ENCODE results near the gene FOXN1.

The FOXN1 gene

GRCh38 chr17:28555022-28555421 lies 48.9 kb downstream of the FOXN1 start:
- Mint-ChIP-seq H3K27me3 (ENCODE audit: low read depth, poor library complexity) (no peaks in the 10 kb centered on the region), H3K9me3 (no peaks in the 10 kb centered on the region), H3K36me3 (ENCODE audit: low read depth) (peaks cover 52% of the 10 kb centered on the region), H3K4me1 (peaks cover 25% of the 10 kb centered on the region), H3K4me3 (no peak overlapping the region), H3K27ac (no peak overlapping the region)
- no peak for TF ChIP-seq CTCF (IDR thresholded peaks at IDR 0.05)
- DNase-seq = no peak

GRCh38 chr17:28563475-28563874 lies 57.3 kb downstream of the FOXN1 start:
- H3K36me3 Mint-ChIP-seq (ENCODE audit: low read depth) = peaks cover 47% of the 10 kb centered on the region
- H3K27ac Mint-ChIP-seq = no peak overlapping the region
- H3K9me3 Mint-ChIP-seq = no peaks in the 10 kb centered on the region
- no peak for DNase-seq
- no peak overlapping the region for H3K4me3 Mint-ChIP-seq
- no peak for TF ChIP-seq CTCF (IDR thresholded peaks at IDR 0.05)
- H3K27me3 Mint-ChIP-seq (ENCODE audit: low read depth, poor library complexity) = no peaks in the 10 kb centered on the region
- no peaks in the 10 kb centered on the region for H3K4me1 Mint-ChIP-seq

- H3K27ac Mint-ChIP-seq = peak overlapping the region; percentile 39
- peaks cover 4% of the 10 kb centered on the region for H3K27me3 Mint-ChIP-seq (ENCODE audit: low read depth, poor library complexity)
- no peak overlapping the region for H3K4me3 Mint-ChIP-seq
- TF ChIP-seq CTCF (IDR thresholded peaks at IDR 0.05) = no peak
- no peak for DNase-seq
- H3K9me3 Mint-ChIP-seq = no peaks in the 10 kb centered on the region
- peaks cover 26% of the 10 kb centered on the region for H3K4me1 Mint-ChIP-seq
- peaks cover 34% of the 10 kb centered on the region for H3K36me3 Mint-ChIP-seq (ENCODE audit: low read depth)
These were observed 61.5 kb downstream of the FOXN1 start for GRCh38 chr17:28567604-28568003.

GRCh38 chr17:28569446-28569845 lies 63.3 kb downstream of the FOXN1 start:
- no peak for DNase-seq
- Mint-ChIP-seq H3K4me1 (peaks cover 26% of the 10 kb centered on the region), H3K4me3 (peak overlapping the region; percentile 97), H3K27me3 (ENCODE audit: low read depth, poor library complexity) (peaks cover 12% of the 10 kb centered on the region), H3K9me3 (no peaks in the 10 kb centered on the region), H3K27ac (no peak overlapping the region), H3K36me3 (ENCODE audit: low read depth) (peaks cover 36% of the 10 kb centered on the region)
- no peak for TF ChIP-seq CTCF (IDR thresholded peaks at IDR 0.05)

GRCh38 chr17:28570716-28571360 lies 64.7 kb downstream of the FOXN1 start:
- DNase-seq = peak; percentile 46
- H3K27me3 Mint-ChIP-seq (ENCODE audit: low read depth, poor library complexity) = peaks cover 12% of the 10 kb centered on the region
- peak overlapping the region; percentile 97 for H3K4me3 Mint-ChIP-seq
- H3K9me3 Mint-ChIP-seq = no peaks in the 10 kb centered on the region
- H3K4me1 Mint-ChIP-seq = peaks cover 28% of the 10 kb centered on the region
- H3K36me3 Mint-ChIP-seq (ENCODE audit: low read depth) = peaks cover 44% of the 10 kb centered on the region
- no peak for TF ChIP-seq CTCF (IDR thresholded peaks at IDR 0.05)
- no peak overlapping the region for H3K27ac Mint-ChIP-seq
